Measurements from ENCODE around the gene MEFV. TPM values are rescaled to one million over a fixed set of nuclear protein-coding genes. Genes with fewer than 3 reads are reported as not detected.

The MEFV gene
- total and polyA plus RNA-seq, 2 of the 13 experiments (the other 11 are each of a cell fraction or from before 2014, with no cell fraction given): 0.22 TPM; not detected in 1

DNA sequence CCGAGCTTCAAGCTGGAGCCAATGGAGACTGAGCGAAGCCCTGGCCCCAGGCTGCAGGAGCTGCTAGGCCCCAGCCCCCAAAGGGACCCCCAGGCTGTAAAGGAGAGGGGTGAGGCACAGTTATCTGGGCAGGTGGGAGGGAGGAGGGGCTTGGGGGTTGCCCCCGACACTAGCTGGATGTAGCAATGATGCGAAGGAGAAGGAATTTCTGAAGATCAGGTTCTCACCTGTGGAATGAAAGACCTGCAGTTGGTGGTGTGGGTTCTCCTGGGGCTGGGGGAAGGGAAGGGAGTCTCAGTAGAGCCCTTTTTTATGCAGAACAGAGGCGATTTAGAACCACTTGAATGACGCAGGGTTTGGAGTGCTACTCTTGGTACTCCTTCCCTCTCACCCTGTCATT, 28.7 kb upstream of the MEFV start:
- Histone ChIP-seq H4K20me1 (ENCODE audit: insufficient read depth, low read length) (peaks cover 25% of the 10 kb centered on the region), H3K79me2 (ENCODE audit: insufficient read depth, low read length) (peaks cover 60% of the 10 kb centered on the region), H3K9me3 (ENCODE audit: low read length) (no peaks in the 10 kb centered on the region), H3K4me2 (ENCODE audit: low read depth, low read length) (peak overlapping the region; percentile 87), H3K9ac (ENCODE audit: insufficient read depth, low read depth, low read length) (peak overlapping the region; percentile 96), H3K4me3 (replicated peaks in 1 of 3; ENCODE audit: insufficient read depth in 1 of 3, low read depth in 2 of 3, low read length in 3 of 3) (peak overlapping the region; percentile 79 to 100 (median 99)), H3K27ac (ENCODE audit: extremely low read length, insufficient read depth, low read length) (peak overlapping the region; percentile 99), H3K36me3 (replicated peaks in 1 of 2; ENCODE audit: control insufficient read depth in 1 of 2, insufficient read depth in 2 of 2, low read length in 2 of 2) (peaks cover 14 to 36% of the 10 kb centered on the region in 2 experiments), H2AFZ (ENCODE audit: low read length) (no peak overlapping the region), H3K4me1 (ENCODE audit: insufficient read depth, low read length) (peaks cover 38% of the 10 kb centered on the region), H3K27me3 (ENCODE audit: control insufficient read depth in 1 of 2, insufficient read depth in 2 of 2, low read length in 2 of 2) (no peaks in the 10 kb centered on the region; a peak in 1 of 5 replicates)
- DNase-seq (ENCODE audit: low spot score): no peak
- ChIA-PET POLR2A (interaction anchor here (0.8 to 3.0 kb wide), 2 partner anchors 12 to 21 kb away, joined by 3 to 44 read pairs; no protein-coding TSS in a partner anchor), CTCF (ENCODE audit: low intra/inter-chr PET ratio, low total read pairs) (no interaction called here)
- no TSS peak for BruUV-seq (replicated peaks)
- in situ Hi-C loops (cut with HindIII; ENCODE audit: extremely low pct_ligation_motif_present, low pct_unique_long_range_greater_than_20kb): no loop called here
- no peak for ATAC-seq
- intact Hi-C loops (cut with micrococcal nuclease; ENCODE audit: unreplicated experiment): no loop called here
- WGBS (ENCODE audit: low lambda C conversion rate): 61% methylated on average over 6 of the region's 6 CpGs
- no peak for TF ChIP-seq RAD51 (IDR thresholded peaks at IDR 0.05; ENCODE audit: borderline replicate concordance)
- TF ChIP-seq, protein P1, sequence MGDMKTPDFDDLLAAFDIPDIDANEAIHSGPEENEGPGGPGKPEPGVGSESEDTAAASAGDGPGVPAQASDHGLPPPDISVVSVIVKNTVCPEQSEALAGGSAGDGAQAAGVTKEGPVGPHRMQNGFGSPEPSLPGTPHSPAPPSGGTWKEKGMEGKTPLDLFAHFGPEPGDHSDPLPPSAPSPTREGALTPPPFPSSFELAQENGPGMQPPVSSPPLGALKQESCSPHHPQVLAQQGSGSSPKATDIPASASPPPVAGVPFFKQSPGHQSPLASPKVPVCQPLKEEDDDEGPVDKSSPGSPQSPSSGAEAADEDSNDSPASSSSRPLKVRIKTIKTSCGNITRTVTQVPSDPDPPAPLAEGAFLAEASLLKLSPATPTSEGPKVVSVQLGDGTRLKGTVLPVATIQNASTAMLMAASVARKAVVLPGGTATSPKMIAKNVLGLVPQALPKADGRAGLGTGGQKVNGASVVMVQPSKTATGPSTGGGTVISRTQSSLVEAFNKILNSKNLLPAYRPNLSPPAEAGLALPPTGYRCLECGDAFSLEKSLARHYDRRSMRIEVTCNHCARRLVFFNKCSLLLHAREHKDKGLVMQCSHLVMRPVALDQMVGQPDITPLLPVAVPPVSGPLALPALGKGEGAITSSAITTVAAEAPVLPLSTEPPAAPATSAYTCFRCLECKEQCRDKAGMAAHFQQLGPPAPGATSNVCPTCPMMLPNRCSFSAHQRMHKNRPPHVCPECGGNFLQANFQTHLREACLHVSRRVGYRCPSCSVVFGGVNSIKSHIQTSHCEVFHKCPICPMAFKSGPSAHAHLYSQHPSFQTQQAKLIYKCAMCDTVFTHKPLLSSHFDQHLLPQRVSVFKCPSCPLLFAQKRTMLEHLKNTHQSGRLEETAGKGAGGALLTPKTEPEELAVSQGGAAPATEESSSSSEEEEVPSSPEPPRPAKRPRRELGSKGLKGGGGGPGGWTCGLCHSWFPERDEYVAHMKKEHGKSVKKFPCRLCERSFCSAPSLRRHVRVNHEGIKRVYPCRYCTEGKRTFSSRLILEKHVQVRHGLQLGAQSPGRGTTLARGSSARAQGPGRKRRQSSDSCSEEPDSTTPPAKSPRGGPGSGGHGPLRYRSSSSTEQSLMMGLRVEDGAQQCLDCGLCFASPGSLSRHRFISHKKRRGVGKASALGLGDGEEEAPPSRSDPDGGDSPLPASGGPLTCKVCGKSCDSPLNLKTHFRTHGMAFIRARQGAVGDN (CRISPR knock-in tag; IDR thresholded peaks at IDR 0.05): peak; percentile 38; the same call in 1 of the 2 replicates
- no peak for FAIRE-seq
